Inflammatory macrophage treated with lipopolysaccharide for 4 hours (primary cell): ENCODE measurements around the gene LDLRAD4.
"Not testable (repeated sequence)": the region's sequence is repeated elsewhere in the genome, so short reads cannot be mapped to it uniquely, and the experiment has no call there.

ENCODE experiments used
- DNase-seq: peaks from one replicate; pipeline ENCODE4 v3.0.0-alpha.2; 2020

Gene LDLRAD4

GRCh38 chr18:13253786-13254688 is 35.5 kb downstream of the LDLRAD4 start:
- no peak for DNase-seq

- no peak for DNase-seq
These were observed 36.7 kb downstream of the LDLRAD4 start for GRCh38 chr18:13254971-13255927.

GRCh38 chr18:13256444-13257305 is 38.1 kb downstream of the LDLRAD4 start:
- no peak for DNase-seq

GRCh38 chr18:13257361-13257980 is 38.9 kb downstream of the LDLRAD4 start:
- DNase-seq: no peak

- DNase-seq: peak; percentile 31
These were observed 40.4 kb downstream of the LDLRAD4 start for GRCh38 chr18:13258921-13259320.

- DNase-seq: no peak
These were observed 41.1 kb downstream of the LDLRAD4 start for GRCh38 chr18:13259701-13260100.

- peak; percentile 72 for DNase-seq
These were observed 41.8 kb downstream of the LDLRAD4 start for GRCh38 chr18:13260197-13260934.

GRCh38 chr18:13260935-13261640 is 42.5 kb downstream of the LDLRAD4 start:
- DNase-seq: no peak

- DNase-seq: peak; percentile 33
These were observed 43.2 kb downstream of the LDLRAD4 start for GRCh38 chr18:13261661-13262357.

GRCh38 chr18:13262358-13262680 is 43.8 kb downstream of the LDLRAD4 start:
- not testable (repeated sequence) for DNase-seq

- DNase-seq: no peak
These were observed 44.5 kb downstream of the LDLRAD4 start for GRCh38 chr18:13262839-13263691.

- no peak for DNase-seq
These were observed 45.8 kb downstream of the LDLRAD4 start for GRCh38 chr18:13264091-13265007.

- no peak for DNase-seq
These were observed 46.7 kb downstream of the LDLRAD4 start for GRCh38 chr18:13265008-13265910.

GRCh38 chr18:13265911-13266217 is 47.3 kb downstream of the LDLRAD4 start:
- DNase-seq: no peak

GRCh38 chr18:13266218-13267100 is 47.9 kb downstream of the LDLRAD4 start:
- peak; percentile 51 for DNase-seq

GRCh38 chr18:13267431-13267873 is 48.9 kb downstream of the LDLRAD4 start:
- DNase-seq: no peak
